Cardiac fibroblast (primary cell): ENCODE data around the gene ZMAT5.
A peak's percentile ranks its signal among the peaks of the same experiment; 100 is the strongest.

Experiments used
- DNase-seq, 2 donors: peaks; one replicate each; pipeline versions ENCODE4 v3.0.0 to v3.0.0-alpha.2; 2010; ENCODE audit warnings: low read depth in 2 of 2
- H3K4me3 ChIP-seq, 2 donors: replicated peaks in 1 of 2; 1 replicate in 1 of 2; 2 replicates in 1 of 2; pipeline ENCODE4 v1.5.1; 2011; ENCODE audit warnings: low read depth in 2 of 2, low read length in 2 of 2, mild to moderate bottlenecking in 2 of 2, moderate library complexity in 1 of 2
- TF ChIP-seq, protein P1 (sequence below): IDR thresholded peaks from one replicate; pipeline ENCODE4 v1.5.1; 2011; ENCODE audit warnings: low read depth, mild to moderate bottlenecking, low read length, inconsistent platforms

The ZMAT5 gene

DNA sequence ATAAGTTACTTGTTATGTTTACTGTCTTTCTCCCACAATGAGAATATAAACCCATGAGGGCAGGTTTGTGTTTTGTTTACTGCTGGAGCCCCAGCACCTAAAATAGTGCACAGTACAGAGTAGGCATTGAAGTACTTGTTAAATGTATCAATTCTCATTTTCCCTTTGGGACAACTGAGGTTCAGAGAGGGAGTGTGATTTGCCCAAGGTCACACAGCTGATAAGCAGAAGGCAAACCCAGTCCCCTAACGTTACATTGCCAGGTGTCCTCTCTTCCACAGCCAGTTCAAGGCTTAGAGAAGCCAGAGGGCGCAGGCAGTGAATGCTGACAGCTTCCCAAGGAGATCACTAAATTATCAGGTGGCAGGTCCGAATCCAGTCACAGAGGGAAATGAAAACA is 16.8 kb downstream of the ZMAT5 start:
- TF ChIP-seq, protein P1, sequence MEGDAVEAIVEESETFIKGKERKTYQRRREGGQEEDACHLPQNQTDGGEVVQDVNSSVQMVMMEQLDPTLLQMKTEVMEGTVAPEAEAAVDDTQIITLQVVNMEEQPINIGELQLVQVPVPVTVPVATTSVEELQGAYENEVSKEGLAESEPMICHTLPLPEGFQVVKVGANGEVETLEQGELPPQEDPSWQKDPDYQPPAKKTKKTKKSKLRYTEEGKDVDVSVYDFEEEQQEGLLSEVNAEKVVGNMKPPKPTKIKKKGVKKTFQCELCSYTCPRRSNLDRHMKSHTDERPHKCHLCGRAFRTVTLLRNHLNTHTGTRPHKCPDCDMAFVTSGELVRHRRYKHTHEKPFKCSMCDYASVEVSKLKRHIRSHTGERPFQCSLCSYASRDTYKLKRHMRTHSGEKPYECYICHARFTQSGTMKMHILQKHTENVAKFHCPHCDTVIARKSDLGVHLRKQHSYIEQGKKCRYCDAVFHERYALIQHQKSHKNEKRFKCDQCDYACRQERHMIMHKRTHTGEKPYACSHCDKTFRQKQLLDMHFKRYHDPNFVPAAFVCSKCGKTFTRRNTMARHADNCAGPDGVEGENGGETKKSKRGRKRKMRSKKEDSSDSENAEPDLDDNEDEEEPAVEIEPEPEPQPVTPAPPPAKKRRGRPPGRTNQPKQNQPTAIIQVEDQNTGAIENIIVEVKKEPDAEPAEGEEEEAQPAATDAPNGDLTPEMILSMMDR = no peak

DNA sequence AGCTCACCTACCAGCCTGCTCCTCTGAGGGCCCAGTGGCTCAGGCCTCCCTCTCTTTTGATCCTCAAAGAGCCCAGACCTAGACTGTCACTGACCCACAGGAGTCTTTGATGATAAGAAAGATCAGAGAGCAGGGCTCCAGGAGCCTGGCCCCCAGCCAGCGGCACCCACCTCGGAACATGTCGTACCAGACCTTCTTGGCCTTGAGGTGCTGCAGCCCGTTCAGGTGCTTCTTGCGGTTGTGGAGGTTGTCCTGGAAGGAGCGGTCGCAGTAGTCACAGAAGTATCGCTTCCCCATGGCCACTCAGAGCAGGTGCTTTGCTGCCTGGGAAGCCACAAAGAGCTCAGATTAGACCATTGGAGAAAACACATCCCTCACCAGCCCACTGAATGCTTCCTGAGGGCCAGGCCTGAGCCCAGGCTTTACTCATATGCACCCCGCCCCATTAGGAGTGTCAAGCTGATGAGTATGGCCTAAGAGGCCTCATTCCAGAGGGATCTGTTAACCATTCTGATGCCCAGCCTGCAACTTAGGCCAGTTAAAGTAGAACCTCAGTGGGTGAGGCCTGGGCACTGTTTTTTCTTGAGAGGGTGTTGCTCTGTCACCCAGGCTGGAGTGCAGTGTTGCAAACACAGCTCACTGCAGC is 18.4 kb downstream of the ZMAT5 start:
- TF ChIP-seq, protein P1 = no peak
- DNase-seq = no peak
- no peak overlapping the region for H3K4me3 ChIP-seq

More for the DNA sequence above, 16.8 kb downstream of the ZMAT5 start:
- no peak for DNase-seq
- H3K4me3 ChIP-seq = no peak overlapping the region

DNA sequence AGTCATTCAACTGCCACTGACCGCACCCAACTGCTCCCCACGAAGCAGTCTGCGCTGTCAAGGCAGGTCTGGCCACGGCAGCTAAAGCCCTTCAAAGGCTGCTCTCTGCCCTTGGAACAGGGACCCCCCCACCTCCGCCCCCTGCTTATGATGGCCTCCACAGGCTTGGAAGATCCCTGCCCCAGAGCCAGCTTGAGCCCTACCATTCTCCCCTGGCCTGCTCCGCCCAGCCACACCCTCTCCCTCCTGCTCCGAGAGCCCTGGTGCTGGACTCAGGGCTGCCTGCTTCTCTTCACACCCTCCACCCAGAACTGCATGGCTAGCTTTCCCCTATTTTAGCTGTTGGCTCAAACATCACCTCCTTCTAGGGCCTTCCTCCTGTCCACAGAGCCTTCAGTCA is 19.0 kb downstream of the ZMAT5 start:
- DNase-seq = no peak
- H3K4me3 ChIP-seq = no peak overlapping the region
- TF ChIP-seq, protein P1 = no peak

DNA sequence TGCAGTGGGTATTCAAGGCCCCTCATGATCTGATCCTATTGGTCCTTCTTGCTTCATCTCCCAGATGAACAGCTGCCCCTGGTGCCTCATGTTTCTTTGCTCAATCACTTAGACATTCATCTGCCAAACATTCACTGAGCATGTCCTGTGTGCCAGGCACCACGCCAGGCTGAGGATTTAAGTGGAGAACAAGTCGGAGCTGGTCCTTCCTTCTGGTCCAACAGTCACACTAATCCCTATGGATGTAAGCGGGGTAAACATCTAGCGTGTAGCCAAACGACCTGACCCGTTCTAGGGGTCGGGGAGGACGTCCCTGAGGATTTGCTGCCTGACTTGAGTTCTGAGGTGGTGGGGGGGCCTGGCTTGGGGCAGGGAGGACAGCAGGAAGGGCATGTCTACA is 21.9 kb downstream of the ZMAT5 start:
- no peak overlapping the region for H3K4me3 ChIP-seq
- DNase-seq = peak; percentile 39 to 67
- TF ChIP-seq, protein P1 = no peak

DNA sequence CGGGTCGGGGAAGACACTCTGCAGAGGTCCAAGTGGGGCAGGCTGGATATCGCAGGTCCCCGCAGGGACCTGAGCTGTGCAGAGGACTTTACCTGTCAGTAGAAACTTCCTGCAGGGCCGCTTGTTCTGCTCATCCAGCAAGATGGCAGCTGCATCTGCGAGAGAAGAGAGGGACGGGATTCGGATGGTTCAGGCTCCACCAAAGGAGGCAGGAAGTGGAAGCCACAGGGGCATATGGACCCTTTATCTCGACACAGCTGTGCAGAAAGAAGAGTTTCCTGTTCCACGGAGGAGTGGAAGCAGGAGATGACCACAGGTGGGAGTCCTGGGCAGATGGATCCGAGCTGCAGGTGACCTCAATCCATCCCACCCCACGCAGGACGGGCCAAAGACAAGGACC is 24.5 kb downstream of the ZMAT5 start:
- no peak for DNase-seq
- H3K4me3 ChIP-seq = no peak overlapping the region
- TF ChIP-seq, protein P1 = no peak

DNA sequence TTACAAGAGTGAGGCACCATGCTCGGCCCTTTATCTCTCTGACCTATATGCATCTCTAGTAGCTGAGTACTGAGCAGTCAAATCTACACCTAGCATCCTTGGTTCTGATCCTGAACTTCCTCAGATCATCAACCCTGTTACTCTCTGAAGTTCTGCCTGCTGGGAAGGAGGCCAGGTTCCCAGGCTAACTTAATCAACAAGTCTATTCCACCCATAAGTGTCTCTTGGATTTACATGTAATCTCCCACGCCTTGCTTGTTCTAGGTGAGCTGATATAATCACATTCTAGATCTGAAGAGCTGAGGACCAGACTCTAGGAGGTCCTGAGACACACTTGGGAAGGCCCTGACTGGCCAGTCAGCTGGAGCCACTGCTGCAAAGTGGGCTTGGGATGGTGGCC is 24.9 kb downstream of the ZMAT5 start:
- DNase-seq = no peak
- TF ChIP-seq, protein P1 = no peak
- H3K4me3 ChIP-seq = no peak overlapping the region

DNA sequence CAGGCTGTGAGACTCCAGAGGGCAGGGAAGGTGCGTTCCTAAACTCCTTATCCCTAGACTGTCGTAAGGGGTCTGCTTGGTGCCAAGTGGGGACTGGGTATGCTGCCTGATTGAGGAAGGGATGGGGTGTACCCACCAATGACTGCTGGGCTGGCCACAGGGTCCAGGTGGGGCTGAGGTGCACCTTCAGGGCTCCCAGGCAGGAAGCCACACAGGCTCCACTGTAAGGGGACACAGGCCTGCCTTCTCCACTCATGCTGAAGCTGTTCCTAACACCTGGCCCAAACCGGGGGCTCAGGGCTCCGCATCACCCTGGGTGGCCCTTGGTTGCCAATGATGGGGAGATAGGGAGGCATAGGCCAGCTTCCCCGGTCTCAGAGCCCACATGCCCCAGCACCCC is 26.6 kb downstream of the ZMAT5 start:
- TF ChIP-seq, protein P1 = no peak
- DNase-seq = no peak
- no peak overlapping the region for H3K4me3 ChIP-seq
